ENCODE data around the gene PRPF6. TPM values are rescaled to one million over a fixed set of nuclear protein-coding genes. Genes with fewer than 3 reads are reported as not detected.

PRPF6 gene
- total RNA-seq, 1 experiment from 2014 or later: 88.4 TPM

GRCh38 chr20:64033981-64034493, 53.1 kb downstream of the PRPF6 start:
- TF ChIP-seq POLR2AphosphoS5 (IDR thresholded peaks at IDR 0.05; ENCODE audit: low read depth, low read length) (no peak; the same call in 1 of the 2 replicates), CTCF (IDR thresholded peaks at IDR 0.05) (no peak), REST (IDR thresholded peaks at IDR 0.05; ENCODE audit: insufficient read depth in 1 of 2, low read depth in 2 of 2, low read length in 1 of 2) (no peak), TCF7L2 (IDR thresholded peaks at IDR 0.05; ENCODE audit: low read depth, low read length) (no peak), SIN3A (IDR thresholded peaks at IDR 0.05; ENCODE audit: borderline replicate concordance, insufficient read depth, low read depth, low read length) (no peak)
- CTCF ChIA-PET: interaction anchor here (0.7 kb wide), 1 partner anchor 20 kb away, joined by 3 read pairs; no protein-coding TSS in a partner anchor
- ATAC-seq: no peak
- no peak overlapping the region for H3K27ac ChIP-seq (ENCODE audit: low read length)
- H3K36me3 ChIP-seq (ENCODE audit: control insufficient read depth, insufficient read depth, low read length): 0 out of 2 replicates have a peak, but pooled peaks cover 2% of the 10 kb centered on the region
- H3K4me3 ChIP-seq (ENCODE audit: low read depth in 2 of 2, low read length in 2 of 2): no peak overlapping the region
- no peaks in the 10 kb centered on the region for H3K9me3 ChIP-seq (ENCODE audit: control insufficient read depth, insufficient read depth, low read depth, low read length)
- DNase-seq (ENCODE audit: low read depth, low spot score): no peak
- POLR2A ChIA-PET: interaction anchor here (0.5 kb wide), 1 partner anchor 49 kb away, joined by 3 read pairs; no protein-coding TSS in a partner anchor
- intact Hi-C loops (cut with micrococcal nuclease; ENCODE audit: unreplicated experiment): no loop called here
- no peaks in the 10 kb centered on the region for H3K27me3 ChIP-seq (ENCODE audit: control insufficient read depth, insufficient read depth, low read length)
- in situ Hi-C loops (cut with HindIII; ENCODE audit: low pct_unique_long_range_greater_than_20kb, low sequenced_read_pairs): no loop called here
- H3K4me1 ChIP-seq (ENCODE audit: control insufficient read depth, insufficient read depth, low read length): peaks cover 26% of the 10 kb centered on the region
- BruUV-seq (replicated peaks): no TSS peak

- TF ChIP-seq SIN3A (IDR thresholded peaks at IDR 0.05; ENCODE audit: borderline replicate concordance, insufficient read depth, low read depth, low read length) (no peak), REST (IDR thresholded peaks at IDR 0.05; ENCODE audit: insufficient read depth in 1 of 2, low read depth in 2 of 2, low read length in 1 of 2) (no peak), TCF7L2 (IDR thresholded peaks at IDR 0.05; ENCODE audit: low read depth, low read length) (no peak), POLR2AphosphoS5 (IDR thresholded peaks at IDR 0.05; ENCODE audit: low read depth, low read length) (no peak), CTCF (IDR thresholded peaks at IDR 0.05) (no peak)
- BruUV-seq (replicated peaks): TSS peak; percentile 35
- ATAC-seq (no peak), DNase-seq (ENCODE audit: low read depth, low spot score) (no peak)
- 0 out of 2 replicates have a peak, but pooled peaks cover 2% of the 10 kb centered on the region for H3K36me3 ChIP-seq (ENCODE audit: control insufficient read depth, insufficient read depth, low read length)
- ChIA-PET CTCF (no interaction called here), POLR2A (no interaction called here)
- intact Hi-C loops (cut with micrococcal nuclease; ENCODE audit: unreplicated experiment): no loop called here
- no peak overlapping the region for H3K4me3 ChIP-seq (ENCODE audit: low read depth in 2 of 2, low read length in 2 of 2)
- H3K4me1 ChIP-seq (ENCODE audit: control insufficient read depth, insufficient read depth, low read length): peaks cover 33% of the 10 kb centered on the region
- no peaks in the 10 kb centered on the region for H3K9me3 ChIP-seq (ENCODE audit: control insufficient read depth, insufficient read depth, low read depth, low read length)
- 0 out of 2 replicates have a peak overlapping the region, but pooled peaks have one; percentile 2 for H3K27ac ChIP-seq (ENCODE audit: low read length)
- H3K27me3 ChIP-seq (ENCODE audit: control insufficient read depth, insufficient read depth, low read length): no peaks in the 10 kb centered on the region
- in situ Hi-C loops (cut with HindIII; ENCODE audit: low pct_unique_long_range_greater_than_20kb, low sequenced_read_pairs): no loop called here
Observed at GRCh38 chr20:64035066-64035932, 54.4 kb downstream of the PRPF6 start.
